H1 (cell line): ENCODE measurements around the gene NIPAL4. TPM values are rescaled to one million over a fixed set of nuclear protein-coding genes. Genes with fewer than 3 reads are reported as not detected.

ENCODE experiments used
- CTCF ChIA-PET: fragments of 300-600 bp; sonication (Branson Sonifier 250); formaldehyde crosslinking; loops from one replicate; lab custom pipeline; 2021; ENCODE audit not compliant: partially characterized antibody; lab: Charles Lee
- POLR2A ChIA-PET: fragments of 300-600 bp; sonication (Branson Sonifier 250); formaldehyde crosslinking; loops from one replicate; lab custom pipeline; 2021; ENCODE audit warnings: inconsistent platforms; ENCODE audit not compliant: partially characterized antibody; lab: Charles Lee
- DNase-seq, 2 experiments: peaks; one replicate each; pipeline versions ENCODE4 v3.0.0 to v3.0.0-alpha.2; 2010 to 2022; ENCODE audit warnings: low spot score in 2 of 2, low read depth in 1 of 2, mixed read lengths in 1 of 2
- FAIRE-seq: peaks from 2 replicates; lab custom pipeline; 2011; peaks lifted over from hg19 to GRCh38; lab: Jason Lieb, UNC
- H2AFZ ChIP-seq: 2 replicates; pipeline ENCODE4 v1.8.1; 2012; ENCODE audit warnings: low read length, inconsistent platforms
- H2AK5ac ChIP-seq: 2 replicates; pipeline ENCODE4 v1.6.1; 2013; ENCODE audit warnings: low read depth, low read length
- H2BK120ac ChIP-seq: replicated peaks from 2 replicates; pipeline ENCODE3; 2013; ENCODE audit warnings: low read depth, low read length, inconsistent platforms
- H2BK12ac ChIP-seq: 2 replicates; pipeline ENCODE4 v1.6.1; 2013; ENCODE audit warnings: low read depth, low read length
- H2BK15ac ChIP-seq: 2 replicates; pipeline ENCODE4 v1.6.1; 2013; ENCODE audit warnings: low read length
- H2BK20ac ChIP-seq: 2 replicates; pipeline ENCODE4 v1.6.1; 2013; ENCODE audit warnings: low read length
- H2BK5ac ChIP-seq: 2 replicates; pipeline ENCODE4 v1.6.1; 2013; ENCODE audit warnings: low read depth, low read length
- H3K14ac ChIP-seq: 2 replicates; pipeline ENCODE4 v1.6.1; 2013; ENCODE audit warnings: inconsistent platforms; ENCODE audit not compliant: insufficient read length
- H3K18ac ChIP-seq: 2 replicates; pipeline ENCODE4 v1.6.1; 2013; ENCODE audit warnings: low read length; ENCODE audit errors: extremely low read depth
- H3K23ac ChIP-seq: 2 replicates; pipeline ENCODE4 v1.6.1; 2013; ENCODE audit warnings: inconsistent platforms; ENCODE audit not compliant: insufficient read length
- H3K23me2 ChIP-seq: 2 replicates; pipeline ENCODE4 v1.6.1; 2013; ENCODE audit warnings: low read depth, low read length
- H3K27ac ChIP-seq: 2 replicates; pipeline ENCODE4 v1.6.1; 2011; ENCODE audit warnings: low read depth, low read length, inconsistent platforms
- H3K27me3 ChIP-seq, 4 experiments: replicated peaks in 1 of 4; 1 replicate in 1 of 4; 2 replicates in 3 of 4; pipeline versions ENCODE4 v1.6.1 to v1.8.1; 2011 to 2013; ENCODE audit warnings: low read length in 3 of 4, mild to moderate bottlenecking in 3 of 4, inconsistent platforms in 2 of 4, mixed read lengths in 2 of 4, moderate library complexity in 1 of 4; ENCODE audit not compliant: control insufficient read depth in 3 of 4, insufficient read depth in 3 of 4; ENCODE audit errors: extremely low read depth in 1 of 4
- H3K36me3 ChIP-seq, 4 experiments: 2 replicates each; pipeline versions ENCODE4 v1.6.1 to v1.8.1; 2011 to 2013; ENCODE audit warnings: mild to moderate bottlenecking in 4 of 4, low read length in 3 of 4, moderate library complexity in 2 of 4, control low read depth in 1 of 4, inconsistent platforms in 1 of 4; ENCODE audit not compliant: insufficient read depth in 4 of 4, control insufficient read depth in 2 of 4
- H3K4ac ChIP-seq: replicated peaks from 2 replicates; pipeline ENCODE3; 2013; ENCODE audit warnings: low read length, low read depth, mixed read lengths, inconsistent platforms; ENCODE audit not compliant: insufficient read length
- H3K4me1 ChIP-seq, 4 experiments: replicated peaks in 1 of 4; 1 replicate in 1 of 4; 2 replicates in 3 of 4; pipeline versions ENCODE4 v1.6.1 to v1.8.1; 2011 to 2013; ENCODE audit warnings: low read length in 3 of 4, inconsistent platforms in 2 of 4, mixed read lengths in 1 of 4; ENCODE audit not compliant: insufficient read depth in 4 of 4, control insufficient read depth in 3 of 4
- H3K4me2 ChIP-seq, 2 experiments: 2 replicates each; pipeline versions ENCODE4 v1.6.1 to v1.8.1; 2011 to 2013; ENCODE audit warnings: low read depth in 2 of 2, low read length in 2 of 2, control low read depth in 1 of 2, inconsistent platforms in 1 of 2, mild to moderate bottlenecking in 1 of 2; ENCODE audit not compliant: insufficient read depth in 1 of 2
- H3K4me3 ChIP-seq, 4 experiments: fragments of 200-600, 300-600 bp in 1 of 4; sonication (generic), shearing (Covaris generic), sonication (Bioruptor Twin) in 1 of 4; 2 replicates each; pipeline versions ENCODE4 v1.5.1 to v1.8.1; 2011 to 2016; ENCODE audit warnings: low read length in 4 of 4, low read depth in 3 of 4, control low read depth in 2 of 4, inconsistent platforms in 2 of 4, mild to moderate bottlenecking in 2 of 4, mixed read lengths in 1 of 4, moderate library complexity in 1 of 4; ENCODE audit not compliant: insufficient read depth in 2 of 4; ENCODE audit errors: extremely low read depth in 1 of 4
- H3K56ac ChIP-seq: replicated peaks from 2 replicates; pipeline ENCODE3; 2013; ENCODE audit warnings: low read depth, mild to moderate bottlenecking, mixed read lengths, low read length, inconsistent platforms; ENCODE audit not compliant: insufficient read length
- H3K79me1 ChIP-seq: 2 replicates; pipeline ENCODE4 v1.6.1; 2013; ENCODE audit warnings: low read depth, low read length, control low read depth
- H3K79me2 ChIP-seq, 2 experiments: 2 replicates each; pipeline versions ENCODE4 v1.6.1 to v1.8.1; 2012 to 2013; ENCODE audit warnings: low read length in 2 of 2, mild to moderate bottlenecking in 2 of 2, inconsistent platforms in 1 of 2; ENCODE audit not compliant: insufficient read depth in 2 of 2, control insufficient read depth in 1 of 2
- H3K9ac ChIP-seq, 4 experiments: replicated peaks in 1 of 4; 1 replicate in 1 of 4; 2 replicates in 3 of 4; pipeline versions ENCODE4 v1.6.1 to v1.8.1; 2011 to 2013; ENCODE audit warnings: low read depth in 3 of 4, low read length in 3 of 4, control low read depth in 2 of 4, mild to moderate bottlenecking in 2 of 4, moderate library complexity in 2 of 4, inconsistent platforms in 1 of 4; ENCODE audit errors: extremely low read depth in 1 of 4
- H3K9me3 ChIP-seq, 2 experiments: 2 replicates each; pipeline versions ENCODE4 v1.6.1 to v1.8.1; 2012 to 2013; ENCODE audit warnings: mild to moderate bottlenecking in 2 of 2, moderate library complexity in 2 of 2, control low read depth in 1 of 2, inconsistent platforms in 1 of 2, low read depth in 1 of 2, low read length in 1 of 2, mixed read lengths in 1 of 2; ENCODE audit not compliant: insufficient read depth in 2 of 2
- H4K20me1 ChIP-seq, 2 experiments: replicated peaks in 1 of 2; 2 replicates each; pipeline versions ENCODE3 to v1.8.1; 2011 to 2013; ENCODE audit warnings: inconsistent platforms in 2 of 2, low read length in 2 of 2, mild to moderate bottlenecking in 1 of 2; ENCODE audit not compliant: insufficient read depth in 2 of 2, control insufficient read depth in 1 of 2
- H4K5ac ChIP-seq: 2 replicates; pipeline ENCODE4 v1.6.1; 2013; ENCODE audit warnings: low read length, low read depth, mixed read lengths, inconsistent platforms; ENCODE audit not compliant: insufficient read length
- H4K8ac ChIP-seq: 2 replicates; pipeline ENCODE4 v1.8.0; 2013; ENCODE audit warnings: mild to moderate bottlenecking, moderate library complexity, low read length, inconsistent platforms; ENCODE audit not compliant: insufficient read depth; ENCODE audit errors: extremely low read depth
- H4K91ac ChIP-seq: replicated peaks from 2 replicates; pipeline ENCODE3; 2013; ENCODE audit warnings: low read length, mixed read lengths, inconsistent platforms; ENCODE audit not compliant: insufficient read length
- CBX5 ChIP-seq: fragments of 300-800, 300-1000 bp; sonication (generic); IDR thresholded peaks from 2 replicates; pipeline ENCODE4 v1.7.1; 2016; ENCODE audit warnings: antibody characterized with exemption, low read length, low read depth
- RXRA ChIP-seq: IDR thresholded peaks from 2 replicates; pipeline ENCODE4 v1.6.1; 2011; ENCODE audit warnings: low read depth, mild to moderate bottlenecking, low read length, moderate library complexity; ENCODE audit not compliant: insufficient read depth
- WGBS, 2 experiments: shearing (Covaris generic) in 1 of 2; methylation state at CpG; one replicate each; pipeline versions ENCODE4 v1.1.6 to v1.1.7; 2013 to 2015; ENCODE audit warnings: low lambda C conversion rate in 2 of 2, mixed read lengths in 2 of 2, inconsistent platforms in 1 of 2, low coverage in 1 of 2, missing lambda C conversion rate in 1 of 2; ENCODE audit not compliant: insufficient replicate concordance in 2 of 2, insufficient coverage in 1 of 2, insufficient read length in 1 of 2; ENCODE audit errors: extremely low coverage in 1 of 2, missing lambda C conversion rate in 1 of 2; 5-methylcytosine and 5-hydroxymethylcytosine counted together
- polyA plus RNA-seq, 7 experiments: library from polyadenylated mRNA; depleted of rRNA in 3 of 7; stranded (reverse) in 5 of 7; unstranded in 2 of 7; fragments of >200 nt in 5 of 7; fragments of 200-250 nt in 2 of 7; gene quantifications; 1 replicate in 5 of 7; 2 replicates in 1 of 7; 4 replicates in 1 of 7; pipeline versions ENCODE4 v1.2.1 to v1.2.3, GENCODE V29; 2011 to 2013; ENCODE audit warnings: missing spikeins in 2 of 7, mixed read lengths in 2 of 7
- total RNA-seq: library from RNA; stranded (reverse); fragmentation: NEBNext Ultra II Directional; extraction: Animal tissue kit (Norgen Biotek cat#: 25700); gene quantifications from 2 replicates; pipeline ENCODE4 v1.2.1, GENCODE V29; 2021

The NIPAL4 gene
- total and polyA plus RNA-seq, 2 of the 8 experiments (the other 6 are each of a cell fraction or from before 2014, with no cell fraction given): 0.09 to 0.20 TPM

GRCh38 chr5:157505496-157505895 is 45.5 kb downstream of the NIPAL4 start:
- Histone ChIP-seq H2BK20ac (no peak overlapping the region), H3K27me3 (no peaks in the 10 kb centered on the region), H4K5ac (no peak overlapping the region), H3K4me3 (no peak overlapping the region), H3K4ac (peak overlapping the region; percentile 41), H2AFZ (no peak overlapping the region), H4K91ac (no peak overlapping the region), H4K8ac (no peak overlapping the region), H3K14ac (no peak overlapping the region), H3K79me2 (no peaks in the 10 kb centered on the region), H3K23ac (no peak overlapping the region), H2BK15ac (no peak overlapping the region), H3K36me3 (no peaks in the 10 kb centered on the region; a peak in 2 of 8 replicates), H3K9ac (no peak overlapping the region), H3K23me2 (no peaks in the 10 kb centered on the region), H3K4me1 (no peaks in the 10 kb centered on the region; a peak in 1 of 7 replicates), H2AK5ac (no peak overlapping the region), H2BK5ac (no peak overlapping the region), H3K4me2 (no peak overlapping the region), H3K27ac (no peak overlapping the region), H3K79me1 (no peaks in the 10 kb centered on the region), H2BK120ac (no peak overlapping the region), H4K20me1 (no peaks in the 10 kb centered on the region), H3K18ac (no peak overlapping the region), H3K56ac (no peak overlapping the region), H3K9me3 (no peaks in the 10 kb centered on the region), H2BK12ac (no peak overlapping the region)
- WGBS, 2 experiments: 90% methylated on average over 6 of the region's 6 CpGs; no CpG with 5 or more reads in 1 of the 2 experiments
- no peak for FAIRE-seq
- CTCF ChIA-PET: interaction anchor here (1.0 to 1.4 kb wide), 2 partner anchors 35 to 123 kb away, joined by 3 read pairs; no protein-coding TSS in a partner anchor
- TF ChIP-seq RXRA (no peak), CBX5 (no peak)
- no peak for DNase-seq
- POLR2A ChIA-PET: no interaction called here
